Spleen (tissue), 11 donors: ENCODE results near the gene ALK. TPM values are rescaled to one million over a fixed set of nuclear protein-coding genes. Genes with fewer than 3 reads are reported as not detected.

Experiments
- DNase-seq: peaks from one replicate; pipeline ENCODE4 v3.0.0-alpha.2; 2020
- H3K27ac ChIP-seq, 8 donors: fragments of 200-600 bp; sonication (generic) in 7 of 8; 1 replicate in 4 of 8; 2 replicates in 4 of 8; pipeline versions ENCODE4 v1.5.0 to v1.8.0; 2016 to 2021; ENCODE audit warnings: inconsistent platforms in 4 of 8, mild to moderate bottlenecking in 4 of 8, moderate library complexity in 1 of 8
- H3K27me3 ChIP-seq, 7 donors: fragments of 200-600 bp; sonication (generic) in 6 of 7; replicated peaks in 1 of 7; 1 replicate in 4 of 7; 2 replicates in 3 of 7; pipeline versions ENCODE4 v1.5.0 to v1.8.0; 2016 to 2021; ENCODE audit warnings: inconsistent platforms in 3 of 7, mild to moderate bottlenecking in 1 of 7
- H3K36me3 ChIP-seq, 6 donors: fragments of 200-600 bp; sonication (generic) in 5 of 6; 1 replicate in 4 of 6; 2 replicates in 2 of 6; pipeline versions ENCODE4 v1.5.0 to v1.8.0; 2016 to 2021; ENCODE audit warnings: inconsistent platforms in 2 of 6
- H3K4me1 ChIP-seq, 6 donors: fragments of 200-600 bp; sonication (generic) in 5 of 6; 1 replicate in 3 of 6; 2 replicates in 3 of 6; pipeline versions ENCODE4 v1.5.0 to v1.8.0; 2016 to 2021; ENCODE audit warnings: inconsistent platforms in 3 of 6
- H3K4me3 ChIP-seq, 8 donors: fragments of 200-600 bp; sonication (generic) in 7 of 8; 1 replicate in 4 of 8; 2 replicates in 4 of 8; pipeline versions ENCODE4 v1.5.0 to v1.8.0; 2016 to 2021; ENCODE audit warnings: inconsistent platforms in 4 of 8, mild to moderate bottlenecking in 4 of 8, moderate library complexity in 2 of 8
- H3K9me3 ChIP-seq, 8 donors: fragments of 200-600 bp; sonication (generic) in 7 of 8; 1 replicate in 4 of 8; 2 replicates in 4 of 8; pipeline versions ENCODE4 v1.5.0 to v1.8.0; 2016 to 2021; ENCODE audit warnings: inconsistent platforms in 4 of 8
- POLR2A ChIP-seq, 3 donors: fragments of 450-650 bp; IDR thresholded peaks; one replicate each; pipeline ENCODE4 v1.5.1; 2017; ENCODE audit warnings: antibody characterized with exemption in 3 of 3, mild to moderate bottlenecking in 1 of 3
- POLR2AphosphoS5 ChIP-seq, 3 donors: sonication (generic); formaldehyde crosslinking; IDR thresholded peaks; one replicate each; pipeline ENCODE4 v1.5.1; 2017; ENCODE audit warnings: antibody characterized with exemption in 3 of 3
- WGBS, 5 donors: extraction: QIAGEN DNeasy Blood & Tissue Kit in 3 of 5; methylation state at CpG; one replicate each; pipeline versions ENCODE4 v1.1.5 to v1.1.7; 2013 to 2018; 5-methylcytosine and 5-hydroxymethylcytosine counted together
- intact Hi-C: fragments of 100-400 bp; cut with DNase I; formaldehyde crosslinking; loops from one replicate; pipeline ENCODE4 v1.15.0; 2023; ENCODE audit warnings: low total_unique reads
- polyA plus RNA-seq, 3 donors: library from polyadenylated mRNA; stranded (reverse); fragments of 200-250 nt; gene quantifications; one replicate each; pipeline ENCODE4 v1.2.1, GENCODE V29; 2013
- total RNA-seq, 7 donors: library from RNA; depleted of rRNA in 3 of 7; stranded (reverse); fragments of >200 nt in 3 of 7; fragmentation: NEBNext Ultra II Directional in 4 of 7; extraction: Animal tissue kit (Norgen Biotek cat#: 25700) in 4 of 7; gene quantifications; one replicate each; pipeline versions ENCODE4 v1.1.0 to v1.2.1, GENCODE V29; 2016 to 2021
- TF ChIP-seq, protein P1 (sequence below), 11 experiments: fragments of 200-600 bp in 7 of 11; fragments of 450-650 bp in 4 of 11; sonication (generic) in 4 of 11; IDR thresholded peaks in 8 of 11; conservative IDR thresholded peaks in 3 of 11; 1 replicate in 7 of 11; 2 replicates in 4 of 11; pipeline versions ENCODE4 v1.4.0 to v1.8.0; 2016 to 2021; ENCODE audit warnings: antibody characterized with exemption in 11 of 11, inconsistent platforms in 4 of 11, mild to moderate bottlenecking in 1 of 11
- donor health status: healthy with polysubstance abuse.
- donor health status: DM: no; HTN: no; CAD: no; lungs with moderate emphysema.
- donor health status: DM: no; HTN: no; CAD: no.
- donor health status: Bipolar disorder and iron deficiency.
- donor health status: healthy.
- donor health status: DM: no; HTN: no; CAD: no.
- donor health status: DM: yes; HTN: yes; CAD: no.

ALK gene
- total and polyA plus RNA-seq, 10 donors, result 0.03 to 0.28 (median 0.06) TPM; not detected in 7

DNA sequence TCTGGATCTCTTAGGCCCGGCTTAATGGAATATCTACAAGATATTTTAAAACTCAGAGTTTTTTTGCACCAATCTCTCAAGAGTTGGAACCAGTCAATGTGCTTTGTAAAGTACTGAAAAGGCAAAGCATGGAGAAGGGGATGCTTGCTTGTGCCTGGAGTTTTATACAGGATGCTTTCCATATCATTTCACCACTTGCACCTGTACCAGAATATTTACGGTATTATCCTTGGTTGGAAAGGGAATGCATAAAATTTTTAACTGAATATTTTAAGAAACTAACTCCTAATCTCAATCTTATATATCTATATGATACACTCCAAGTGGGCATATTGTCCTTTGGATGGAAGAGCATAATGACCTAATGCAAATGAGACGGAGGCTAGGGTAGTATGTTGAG lies 487.5 kb downstream of the ALK start:
- intact Hi-C loops, result no loop called here
- no peak overlapping the region for H3K27ac ChIP-seq
- no peaks in the 10 kb centered on the region for H3K27me3 ChIP-seq
- H3K36me3 ChIP-seq, result no peaks in the 10 kb centered on the region
- H3K4me1 ChIP-seq, result no peaks in the 10 kb centered on the region
- no peak overlapping the region for H3K4me3 ChIP-seq
- 85 to 96% (median 90%) methylated on average over 3 of the region's 3 CpGs for WGBS, 5 donors
- no peaks in the 10 kb centered on the region for H3K9me3 ChIP-seq
- no peak for DNase-seq
- TF ChIP-seq POLR2A (IDR thresholded peaks at IDR 0.05) (no peak), POLR2AphosphoS5 (IDR thresholded peaks at IDR 0.05) (no peak)
- TF ChIP-seq, protein P1, sequence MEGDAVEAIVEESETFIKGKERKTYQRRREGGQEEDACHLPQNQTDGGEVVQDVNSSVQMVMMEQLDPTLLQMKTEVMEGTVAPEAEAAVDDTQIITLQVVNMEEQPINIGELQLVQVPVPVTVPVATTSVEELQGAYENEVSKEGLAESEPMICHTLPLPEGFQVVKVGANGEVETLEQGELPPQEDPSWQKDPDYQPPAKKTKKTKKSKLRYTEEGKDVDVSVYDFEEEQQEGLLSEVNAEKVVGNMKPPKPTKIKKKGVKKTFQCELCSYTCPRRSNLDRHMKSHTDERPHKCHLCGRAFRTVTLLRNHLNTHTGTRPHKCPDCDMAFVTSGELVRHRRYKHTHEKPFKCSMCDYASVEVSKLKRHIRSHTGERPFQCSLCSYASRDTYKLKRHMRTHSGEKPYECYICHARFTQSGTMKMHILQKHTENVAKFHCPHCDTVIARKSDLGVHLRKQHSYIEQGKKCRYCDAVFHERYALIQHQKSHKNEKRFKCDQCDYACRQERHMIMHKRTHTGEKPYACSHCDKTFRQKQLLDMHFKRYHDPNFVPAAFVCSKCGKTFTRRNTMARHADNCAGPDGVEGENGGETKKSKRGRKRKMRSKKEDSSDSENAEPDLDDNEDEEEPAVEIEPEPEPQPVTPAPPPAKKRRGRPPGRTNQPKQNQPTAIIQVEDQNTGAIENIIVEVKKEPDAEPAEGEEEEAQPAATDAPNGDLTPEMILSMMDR (IDR thresholded peaks at IDR 0.05 in 8 of 11, conservative IDR thresholded peaks at IDR 0.05 in 3 of 11), result no peak

DNA sequence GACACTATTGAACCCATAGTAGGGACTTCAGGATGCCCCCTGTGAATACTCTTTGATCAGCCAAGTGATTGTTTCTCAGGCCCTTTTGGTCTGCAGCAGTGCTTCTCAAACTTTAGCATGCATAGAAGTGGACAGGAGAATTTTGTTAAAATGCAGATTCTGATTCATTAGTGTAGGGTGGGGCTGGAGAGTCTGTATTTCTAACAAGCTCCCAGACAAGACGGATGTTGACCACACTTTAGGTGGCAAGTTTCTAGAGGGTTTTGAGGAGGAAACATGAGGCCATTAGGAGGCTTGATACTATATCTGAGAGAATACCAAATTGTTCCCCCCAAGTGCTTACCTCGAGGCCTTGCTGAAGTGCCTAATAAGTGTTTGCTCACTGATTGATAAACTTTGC lies 488.3 kb downstream of the ALK start:
- H3K4me3 ChIP-seq, result no peak overlapping the region
- no peaks in the 10 kb centered on the region for H3K4me1 ChIP-seq
- H3K9me3 ChIP-seq, result no peaks in the 10 kb centered on the region
- no peak for TF ChIP-seq POLR2AphosphoS5 (IDR thresholded peaks at IDR 0.05)
- TF ChIP-seq POLR2A (IDR thresholded peaks at IDR 0.05), result no peak
- TF ChIP-seq, protein P1 (IDR thresholded peaks at IDR 0.05 in 8 of 11, conservative IDR thresholded peaks at IDR 0.05 in 3 of 11), result no peak
- 71 to 80% (median 76%) methylated on average over 2 of the region's 2 CpGs for WGBS, 5 donors
- H3K36me3 ChIP-seq, result no peaks in the 10 kb centered on the region
- intact Hi-C loops, result no loop called here
- DNase-seq, result no peak
- no peaks in the 10 kb centered on the region for H3K27me3 ChIP-seq
- H3K27ac ChIP-seq, result no peak overlapping the region

DNA sequence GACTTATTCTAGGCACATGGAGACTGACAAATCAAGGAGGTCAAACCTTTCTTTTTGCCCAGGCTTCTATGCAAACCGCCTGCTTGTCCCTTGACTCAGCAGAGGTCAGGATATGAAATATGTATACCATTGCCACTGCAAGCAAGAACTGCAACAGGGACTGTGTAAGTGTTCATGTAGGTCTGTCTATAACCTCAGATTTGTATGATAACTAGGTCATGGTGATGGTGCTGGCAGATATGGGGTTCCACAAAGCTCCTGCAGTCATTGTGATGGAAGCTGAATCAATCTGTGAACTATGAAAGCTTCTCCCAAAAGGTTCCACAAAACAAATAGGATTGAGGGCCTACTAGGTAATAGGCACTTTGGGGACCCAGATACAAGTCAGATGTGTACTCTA lies 489.9 kb downstream of the ALK start:
- Histone ChIP-seq H3K36me3 (no peaks in the 10 kb centered on the region), H3K27ac (no peak overlapping the region), H3K27me3 (no peaks in the 10 kb centered on the region), H3K4me1 (no peaks in the 10 kb centered on the region), H3K9me3 (no peaks in the 10 kb centered on the region), H3K4me3 (no peak overlapping the region)
- DNase-seq, result no peak
- TF ChIP-seq POLR2AphosphoS5 (IDR thresholded peaks at IDR 0.05) (no peak), POLR2A (IDR thresholded peaks at IDR 0.05) (no peak)
- TF ChIP-seq, protein P1 (IDR thresholded peaks at IDR 0.05 in 8 of 11, conservative IDR thresholded peaks at IDR 0.05 in 3 of 11), result no peak
- 85 to 94% (median 91%) methylated on average over 1 of the region's 1 CpG for WGBS, 5 donors
- intact Hi-C loops, result no loop called here

DNA sequence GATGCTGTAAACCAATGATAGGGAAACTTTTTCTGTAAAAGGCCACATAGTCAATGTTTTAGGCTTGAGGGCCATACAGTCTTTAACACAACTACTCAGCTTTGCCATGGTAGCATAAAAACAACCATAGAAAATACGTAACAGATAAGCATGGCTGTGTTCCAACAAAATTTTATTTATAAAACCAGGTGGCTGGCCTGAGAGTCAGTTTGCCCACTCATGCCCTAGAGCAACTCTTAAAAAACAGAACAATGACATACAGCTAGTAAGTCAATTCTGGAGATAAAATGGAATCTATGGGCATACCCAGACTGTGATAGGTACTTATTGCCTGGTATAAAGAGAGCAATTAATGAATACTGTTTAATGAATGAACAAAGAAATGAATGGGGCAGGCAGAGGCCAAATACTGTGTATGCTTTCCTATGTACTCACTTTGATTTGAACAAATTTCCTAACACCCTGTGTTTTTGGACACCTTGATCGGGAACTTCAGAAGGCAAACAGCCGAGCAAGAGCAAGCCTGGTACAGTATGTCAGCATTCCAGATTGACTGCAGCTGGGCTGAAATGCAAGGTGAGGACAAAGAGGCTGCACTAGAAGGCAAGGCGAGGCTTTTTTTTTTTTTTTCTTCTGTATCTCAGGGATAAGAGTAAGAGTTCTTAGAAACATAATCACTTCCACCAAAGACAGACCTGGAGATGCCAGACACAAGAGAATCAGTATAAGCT lies 490.8 kb downstream of the ALK start:
- DNase-seq, result no peak
- H3K4me3 ChIP-seq, result no peak overlapping the region
- H3K36me3 ChIP-seq, result no peaks in the 10 kb centered on the region
- H3K4me1 ChIP-seq, result no peaks in the 10 kb centered on the region
- TF ChIP-seq POLR2A (IDR thresholded peaks at IDR 0.05) (no peak), POLR2AphosphoS5 (IDR thresholded peaks at IDR 0.05) (no peak)
- TF ChIP-seq, protein P1 (IDR thresholded peaks at IDR 0.05 in 8 of 11, conservative IDR thresholded peaks at IDR 0.05 in 3 of 11), result no peak
- no peak overlapping the region for H3K27ac ChIP-seq
- H3K9me3 ChIP-seq, result peaks cover 0 to 6% (median 0%) of the 10 kb centered on the region in 8 donors
- WGBS, 5 donors, result 74 to 87% (median 82%) methylated on average over 4 of the region's 4 CpGs
- intact Hi-C loops, result no loop called here
- no peaks in the 10 kb centered on the region for H3K27me3 ChIP-seq
